Left cardiac atrium (tissue), 4 donors: ENCODE data around the gene VOPP1. TPM values are rescaled to one million over a fixed set of nuclear protein-coding genes. Genes with fewer than 3 reads are reported as not detected.
"Not testable (repeated sequence)": the region's sequence is repeated elsewhere in the genome, so short reads cannot be mapped to it uniquely, and the experiment has no call there.

Experiments
- ATAC-seq, 2 donors: fragments of 200-7000 bp; cut with Tn5 transposase; one replicate each; pipeline ENCODE4 v1.9.1; 2020; ENCODE audit warnings: mild to moderate bottlenecking in 2 of 2, moderate library complexity in 2 of 2
- DNase-seq: peaks from one replicate; pipeline ENCODE4 v3.0.0-alpha.2; 2020
- intact Hi-C, 2 donors: fragments of 100-400 bp; cut with DNase I; formaldehyde crosslinking; loops; one replicate each; pipeline versions ENCODE4 v1.14.1 to v1.15.1; 2022 to 2023
- total RNA-seq, 2 donors: library from RNA; stranded (reverse); fragmentation: NEBNext Ultra II Directional; extraction: Animal tissue kit (Norgen Biotek cat#: 25700); gene quantifications; one replicate each; pipeline ENCODE4 v1.2.1, GENCODE V29; 2021
- donor health status: DM: no; HTN: yes; CAD: no.
- donor health status: DM: no; HTN: yes; CAD: no; lungs with severe emphysema.
- donor health status: DM: yes; HTN: yes; CAD: no.
- donor health status: Dilated cardiomyopathy.

The VOPP1 gene
- total RNA-seq, 2 donors from 2014 or later = 28.9 to 32.2 TPM

- DNase-seq (no peak), ATAC-seq (no peak)
- intact Hi-C loops = loop anchor here in 1 of 2 donors (10.0 kb wide), 1 partner anchor 61 kb away; no protein-coding TSS in a partner anchor
Measured at GRCh38 chr7:55484241-55484640, 88.1 kb downstream of the VOPP1 start.

GRCh38 chr7:55483046-55483445 lies 89.3 kb downstream of the VOPP1 start:
- ATAC-seq (no peak), DNase-seq (no peak)
- intact Hi-C loops = loop anchor here in 1 of 2 donors (10.0 kb wide), 1 partner anchor 62 kb away; no protein-coding TSS in a partner anchor

GRCh38 chr7:55481155-55481554 lies 91.1 kb downstream of the VOPP1 start:
- intact Hi-C loops = loop anchor here in 1 of 2 donors (10.0 kb wide), 1 partner anchor 64 kb away; no protein-coding TSS in a partner anchor
- DNase-seq = no peak

GRCh38 chr7:55478700-55479099 lies 93.6 kb downstream of the VOPP1 start:
- ATAC-seq = no peak
- intact Hi-C loops = no loop called here
- no peak for DNase-seq

More at GRCh38 chr7:55481155-55481554, 91.1 kb downstream of the VOPP1 start:
- ATAC-seq = no peak

- ATAC-seq (no peak), DNase-seq (no peak)
- intact Hi-C loops = no loop called here
Measured at GRCh38 chr7:55477781-55478374, 94.4 kb downstream of the VOPP1 start.

GRCh38 chr7:55476852-55477780 lies 95.2 kb downstream of the VOPP1 start:
- intact Hi-C loops = no loop called here
- DNase-seq (no peak), ATAC-seq (no peak)

GRCh38 chr7:55475855-55476803 lies 96.2 kb downstream of the VOPP1 start:
- ATAC-seq = peak in 1 of 2 donors; percentile 8
- intact Hi-C loops = no loop called here
- no peak for DNase-seq

- intact Hi-C loops = no loop called here
- DNase-seq = no peak
- ATAC-seq = no peak
Measured at GRCh38 chr7:55474944-55475854, 97.1 kb downstream of the VOPP1 start.

- no peak for DNase-seq
- intact Hi-C loops = no loop called here
- no peak for ATAC-seq
Measured at GRCh38 chr7:55473932-55474331, 98.4 kb downstream of the VOPP1 start.

- DNase-seq (no peak), ATAC-seq (no peak)
- intact Hi-C loops = no loop called here
Measured at GRCh38 chr7:55472928-55473725, 99.2 kb downstream of the VOPP1 start.

GRCh38 chr7:55472406-55472805 lies 99.9 kb downstream of the VOPP1 start:
- DNase-seq, intact Hi-C loops, ATAC-seq: not testable (repeated sequence)

GRCh38 chr7:55471594-55471993 lies 100.7 kb downstream of the VOPP1 start:
- intact Hi-C loops, DNase-seq, ATAC-seq: not testable (repeated sequence)

- no peak for DNase-seq
- intact Hi-C loops = no loop called here
Measured at GRCh38 chr7:55470261-55470660, 102.0 kb downstream of the VOPP1 start.

GRCh38 chr7:55469721-55470120 lies 102.6 kb downstream of the VOPP1 start:
- DNase-seq = no peak
- intact Hi-C loops = no loop called here
- no peak for ATAC-seq

More at GRCh38 chr7:55470261-55470660, 102.0 kb downstream of the VOPP1 start:
- no peak for ATAC-seq

GRCh38 chr7:55469271-55469681 lies 103.0 kb downstream of the VOPP1 start:
- ATAC-seq (peak in 1 of 2 donors; percentile 30), DNase-seq (no peak)
- intact Hi-C loops = no loop called here

GRCh38 chr7:55468495-55468894 lies 103.8 kb downstream of the VOPP1 start:
- DNase-seq = no peak
- intact Hi-C loops = no loop called here
- no peak for ATAC-seq

- intact Hi-C loops = no loop called here
- DNase-seq = no peak
- ATAC-seq = no peak
Measured at GRCh38 chr7:55467047-55467593, 105.2 kb downstream of the VOPP1 start.
